ENCODE results near the gene CCL25. TPM values are rescaled to one million over a fixed set of nuclear protein-coding genes. Genes with fewer than 3 reads are reported as not detected.
"Not testable (repeated sequence)": the region's sequence is repeated elsewhere in the genome, so short reads cannot be mapped to it uniquely, and the experiment has no call there.

CCL25 gene
- total and polyA plus RNA-seq, 3 donors from 2014 or later = 0.47 to 1.7 TPM; not detected in 1

DNA sequence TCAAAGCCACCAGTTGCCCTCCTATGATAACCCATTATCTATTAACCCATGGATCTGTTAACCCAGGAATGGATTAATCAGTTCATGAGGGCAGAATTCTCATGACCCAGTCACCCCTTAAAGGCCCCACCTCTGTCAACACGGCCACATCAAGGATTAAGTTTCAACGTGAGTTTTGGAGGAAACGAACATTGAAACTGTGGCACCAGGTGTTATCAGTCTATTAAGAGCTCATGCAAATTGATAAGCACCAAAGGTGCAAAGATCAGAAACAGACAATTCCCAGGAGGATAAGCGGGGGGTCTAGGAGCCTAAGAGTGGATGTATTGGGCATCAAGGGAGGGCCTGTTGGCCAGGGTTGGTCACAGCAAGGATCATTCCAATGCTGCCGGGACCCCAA, 27.2 kb upstream of the CCL25 start:
- 86 to 90% methylated on average over 5 of the region's 5 CpGs for WGBS, 2 donors
- TF ChIP-seq, protein P1, sequence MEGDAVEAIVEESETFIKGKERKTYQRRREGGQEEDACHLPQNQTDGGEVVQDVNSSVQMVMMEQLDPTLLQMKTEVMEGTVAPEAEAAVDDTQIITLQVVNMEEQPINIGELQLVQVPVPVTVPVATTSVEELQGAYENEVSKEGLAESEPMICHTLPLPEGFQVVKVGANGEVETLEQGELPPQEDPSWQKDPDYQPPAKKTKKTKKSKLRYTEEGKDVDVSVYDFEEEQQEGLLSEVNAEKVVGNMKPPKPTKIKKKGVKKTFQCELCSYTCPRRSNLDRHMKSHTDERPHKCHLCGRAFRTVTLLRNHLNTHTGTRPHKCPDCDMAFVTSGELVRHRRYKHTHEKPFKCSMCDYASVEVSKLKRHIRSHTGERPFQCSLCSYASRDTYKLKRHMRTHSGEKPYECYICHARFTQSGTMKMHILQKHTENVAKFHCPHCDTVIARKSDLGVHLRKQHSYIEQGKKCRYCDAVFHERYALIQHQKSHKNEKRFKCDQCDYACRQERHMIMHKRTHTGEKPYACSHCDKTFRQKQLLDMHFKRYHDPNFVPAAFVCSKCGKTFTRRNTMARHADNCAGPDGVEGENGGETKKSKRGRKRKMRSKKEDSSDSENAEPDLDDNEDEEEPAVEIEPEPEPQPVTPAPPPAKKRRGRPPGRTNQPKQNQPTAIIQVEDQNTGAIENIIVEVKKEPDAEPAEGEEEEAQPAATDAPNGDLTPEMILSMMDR (IDR thresholded peaks at IDR 0.05) = no peak
- no peak for TF ChIP-seq POLR2A (IDR thresholded peaks at IDR 0.05)
- Histone ChIP-seq H3K36me3 (ENCODE audit: low read depth, missing control alignments) (no peaks in the 10 kb centered on the region), H3K4me1 (peaks cover 8% of the 10 kb centered on the region), H3K27me3 (no peaks in the 10 kb centered on the region), H3K4me3 (no peak overlapping the region), H3K27ac (no peak overlapping the region), H3K9me3 (no peaks in the 10 kb centered on the region)
- intact Hi-C loops (cut with DNase I; ENCODE audit: low total_unique reads) = no loop called here
- DNase-seq = no peak

DNA sequence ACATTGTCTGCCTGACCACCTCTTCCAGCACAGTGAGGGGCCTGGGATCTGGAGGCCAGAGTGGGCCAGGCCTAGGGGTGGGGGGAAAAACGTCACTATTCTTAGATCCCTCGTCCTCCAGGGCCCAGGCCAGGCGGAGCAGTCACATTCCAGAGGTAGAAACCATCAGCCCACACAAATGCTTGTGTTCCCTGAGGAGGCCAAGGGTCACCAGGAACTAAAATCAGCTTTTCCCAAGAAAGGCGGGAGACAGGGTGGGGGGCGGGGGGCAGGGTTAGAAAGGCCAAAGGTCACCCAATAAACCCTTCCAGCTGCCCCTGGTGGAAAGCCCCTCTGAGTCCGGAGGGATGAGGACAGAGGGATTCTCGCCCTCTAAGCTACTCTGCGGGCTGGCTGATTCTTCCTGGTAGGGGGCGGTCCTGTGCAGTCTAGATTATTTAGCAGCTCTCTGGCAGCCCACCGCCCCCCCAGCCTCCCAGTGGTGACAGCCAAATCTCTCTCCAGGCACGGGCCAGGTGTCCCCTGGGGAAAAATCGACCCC, 23.5 kb upstream of the CCL25 start:
- H3K27ac ChIP-seq = peak overlapping the region in 1 of 2 donors; percentile 30
- no peaks in the 10 kb centered on the region for H3K27me3 ChIP-seq
- peaks cover 8% of the 10 kb centered on the region for H3K4me1 ChIP-seq
- H3K4me3 ChIP-seq = no peak overlapping the region
- no peak for TF ChIP-seq POLR2A (IDR thresholded peaks at IDR 0.05)
- TF ChIP-seq, protein P1 (IDR thresholded peaks at IDR 0.05) = no peak
- no peak for DNase-seq
- H3K9me3 ChIP-seq = no peaks in the 10 kb centered on the region
- intact Hi-C loops (cut with DNase I; ENCODE audit: low total_unique reads) = no loop called here
- no peaks in the 10 kb centered on the region for H3K36me3 ChIP-seq (ENCODE audit: low read depth, missing control alignments)
- WGBS, 2 donors = 43% methylated on average over 8 to 12 of the region's 12 CpGs

DNA sequence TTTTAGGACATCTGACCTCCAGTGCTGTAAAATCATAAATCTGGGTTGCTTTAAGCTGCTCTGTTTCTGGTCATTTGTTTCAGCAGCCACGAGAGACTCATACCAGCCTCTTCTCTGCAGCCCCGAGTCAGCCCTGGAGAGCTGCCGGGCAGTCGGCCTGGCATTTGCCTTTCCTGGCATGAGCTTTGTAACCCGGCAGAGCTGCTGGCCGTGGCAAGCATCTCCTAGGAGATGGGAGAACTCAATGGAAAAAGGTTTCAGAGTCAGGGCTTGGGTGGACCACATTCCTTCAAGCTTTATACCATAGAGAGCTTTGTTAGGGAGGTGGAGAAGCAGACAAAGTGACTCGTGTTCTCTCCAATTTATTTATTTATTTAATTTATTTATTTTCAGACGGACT, 21.6 kb upstream of the CCL25 start:
- DNase-seq = no peak
- H3K4me1 ChIP-seq = peaks cover 8% of the 10 kb centered on the region
- no peaks in the 10 kb centered on the region for H3K27me3 ChIP-seq
- TF ChIP-seq, protein P1 (IDR thresholded peaks at IDR 0.05) = no peak
- no peak for TF ChIP-seq POLR2A (IDR thresholded peaks at IDR 0.05)
- H3K36me3 ChIP-seq (ENCODE audit: low read depth, missing control alignments) = no peaks in the 10 kb centered on the region
- intact Hi-C loops (cut with DNase I; ENCODE audit: low total_unique reads) = no loop called here
- no peak overlapping the region for H3K4me3 ChIP-seq
- H3K27ac ChIP-seq = no peak overlapping the region
- WGBS, 2 donors = 71 to 77% methylated on average over 8 of the region's 8 CpGs
- no peaks in the 10 kb centered on the region for H3K9me3 ChIP-seq

DNA sequence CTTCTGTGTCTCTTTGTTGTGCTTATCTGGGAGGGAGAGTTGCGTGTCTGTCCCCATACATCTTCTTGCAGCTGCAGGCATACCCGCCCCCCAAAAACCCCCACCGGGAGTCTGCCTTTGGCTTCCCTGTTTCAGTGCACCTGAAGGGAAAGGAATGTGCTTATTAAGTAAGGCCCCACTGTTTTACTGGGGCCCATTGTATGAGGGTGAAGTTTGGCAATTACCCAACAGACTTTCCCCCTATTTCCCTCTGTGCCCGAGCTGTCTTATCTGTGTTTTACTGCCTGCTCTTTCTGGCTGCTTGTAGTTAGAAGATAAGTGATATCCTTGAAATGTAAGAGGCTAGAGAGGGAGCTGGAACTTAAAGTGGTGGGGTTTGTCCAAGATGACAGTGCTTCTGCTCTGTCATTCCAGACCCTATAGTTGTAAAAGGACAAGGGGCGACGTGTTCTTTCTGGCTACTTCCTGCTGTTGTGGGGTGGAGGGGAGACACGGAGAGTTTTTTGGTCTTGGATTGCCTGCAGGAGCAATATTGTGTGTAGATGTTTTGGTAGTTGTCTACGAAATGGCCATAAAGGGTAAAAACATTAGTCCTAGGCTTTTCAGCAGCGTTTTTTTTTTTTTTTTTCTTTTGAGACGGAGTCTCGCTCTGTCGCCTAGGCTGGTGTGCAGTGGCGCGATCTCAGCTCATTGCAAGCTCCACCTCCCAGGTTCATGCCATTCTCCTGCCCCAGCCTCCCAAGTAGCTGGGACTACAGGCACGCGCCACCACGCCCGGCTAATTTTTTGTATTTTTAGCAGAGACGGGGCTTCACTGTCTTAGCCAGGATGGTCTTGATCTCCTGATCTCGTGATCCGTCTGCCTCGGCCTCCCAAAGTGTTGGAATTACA, 19.0 kb upstream of the CCL25 start:
- H3K36me3 ChIP-seq (ENCODE audit: low read depth, missing control alignments); intact Hi-C loops (cut with DNase I; ENCODE audit: low total_unique reads); H3K4me1 ChIP-seq; H3K27ac ChIP-seq; H3K27me3 ChIP-seq; H3K4me3 ChIP-seq; H3K9me3 ChIP-seq: not testable (repeated sequence)
- DNase-seq = peak; percentile 45
- 56 to 73% methylated on average over 22 of the region's 22 CpGs for WGBS, 2 donors

DNA sequence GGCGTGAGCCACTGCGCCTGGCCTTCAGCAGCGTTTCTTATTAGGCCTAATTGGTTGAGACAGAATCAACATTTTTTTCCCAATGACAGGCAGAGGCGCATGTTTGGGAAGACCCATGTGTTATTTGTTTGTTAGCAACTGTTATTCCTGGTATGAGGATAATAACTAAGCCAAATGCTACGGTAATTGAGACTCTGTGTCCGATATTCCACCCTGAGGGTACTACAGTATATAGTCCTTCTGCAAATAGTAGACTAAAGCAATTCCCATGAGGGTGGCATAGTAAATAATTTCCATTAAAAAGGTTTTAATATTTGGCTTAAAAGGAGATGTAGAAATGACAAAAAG, 18.4 kb upstream of the CCL25 start:
- intact Hi-C loops (cut with DNase I; ENCODE audit: low total_unique reads) = no loop called here
- TF ChIP-seq, protein P1 (IDR thresholded peaks at IDR 0.05) = no peak
- TF ChIP-seq POLR2A (IDR thresholded peaks at IDR 0.05) = no peak
- 83 to 86% methylated on average over 6 of the region's 6 CpGs for WGBS, 2 donors
- no peaks in the 10 kb centered on the region for H3K27me3 ChIP-seq
- peaks cover 2% of the 10 kb centered on the region for H3K4me1 ChIP-seq
- no peak overlapping the region for H3K4me3 ChIP-seq
- H3K9me3 ChIP-seq = no peaks in the 10 kb centered on the region
- DNase-seq = no peak
- no peaks in the 10 kb centered on the region for H3K36me3 ChIP-seq (ENCODE audit: low read depth, missing control alignments)
- H3K27ac ChIP-seq = no peak overlapping the region
